Ishikawa (cell line): ENCODE data around the gene PRRT2.

Experiments used
- CEBPB ChIP-seq: IDR thresholded peaks from 2 replicates; pipeline ENCODE4 v1.6.1; 2012
- CREB1 ChIP-seq: IDR thresholded peaks from 2 replicates; pipeline ENCODE4 v1.6.1; 2012; ENCODE audit warnings: low read depth
- EGR1 ChIP-seq: IDR thresholded peaks from 2 replicates; pipeline ENCODE4 v1.6.1; 2012
- EP300 ChIP-seq: IDR thresholded peaks from 2 replicates; pipeline ENCODE4 v1.6.1; 2012; ENCODE audit warnings: borderline replicate concordance
- FOXM1 ChIP-seq: IDR thresholded peaks from 2 replicates; pipeline ENCODE4 v1.6.1; 2012; ENCODE audit warnings: low read depth, borderline replicate concordance
- MAX ChIP-seq: IDR thresholded peaks from 2 replicates; pipeline ENCODE4 v1.6.1; 2012
- NFIC ChIP-seq: IDR thresholded peaks from 2 replicates; pipeline ENCODE4 v1.6.1; 2012
- RAD21 ChIP-seq: IDR thresholded peaks from 2 replicates; pipeline ENCODE4 v1.6.1; 2012; ENCODE audit warnings: low read depth
- REST ChIP-seq: IDR thresholded peaks from 2 replicates; pipeline ENCODE4 v1.6.1; 2012; ENCODE audit warnings: low read depth, mild to moderate bottlenecking
- TAF1 ChIP-seq: IDR thresholded peaks from 2 replicates; pipeline ENCODE4 v1.6.1; 2012; ENCODE audit warnings: low read depth, mild to moderate bottlenecking
- TCF12 ChIP-seq: IDR thresholded peaks from 2 replicates; pipeline ENCODE4 v1.6.1; 2012; ENCODE audit warnings: low read depth
- TEAD4 ChIP-seq: IDR thresholded peaks from 2 replicates; pipeline ENCODE4 v1.6.1; 2012
- USF1 ChIP-seq: IDR thresholded peaks from 2 replicates; pipeline ENCODE4 v1.6.1; 2012
- YY1 ChIP-seq: IDR thresholded peaks from 2 replicates; pipeline ENCODE4 v1.6.1; 2012; ENCODE audit warnings: low read depth
- ZBTB7A ChIP-seq: IDR thresholded peaks from 2 replicates; pipeline ENCODE4 v1.6.1; 2012; ENCODE audit warnings: low read depth

Gene PRRT2

GRCh38 chr16:29802416-29802935, 9.5 kb upstream of the PRRT2 start:
- TF ChIP-seq TCF12 (no peak), USF1 (no peak), EGR1 (no peak), ZBTB7A (no peak), NFIC (no peak), YY1 (no peak), FOXM1 (no peak), EP300 (no peak)

- TF ChIP-seq TCF12 (no peak), NFIC (no peak), EP300 (no peak), YY1 (no peak), TAF1 (no peak), CREB1 (no peak), RAD21 (no peak), ZBTB7A (no peak), CEBPB (no peak), EGR1 (no peak), TEAD4 (no peak), MAX (no peak), FOXM1 (no peak)
Observed at GRCh38 chr16:29804020-29804419, 8.0 kb upstream of the PRRT2 start.

- TF ChIP-seq NFIC: no peak
- TF ChIP-seq RAD21: no peak
- 0 out of 2 replicates have a peak, but pooled peaks have one; percentile 4 for TF ChIP-seq TEAD4
Observed at GRCh38 chr16:29804455-29805231, 7.3 kb upstream of the PRRT2 start.

GRCh38 chr16:29805232-29806098, 6.5 kb upstream of the PRRT2 start:
- TF ChIP-seq EGR1 (peak; percentile 85), TCF12 (peak; percentile 85), TAF1 (peak; percentile 69; the same call in 1 of the 2 replicates), FOXM1 (peak; percentile 70; the same call in 1 of the 2 replicates), ZBTB7A (peak; percentile 80; the same call in 1 of the 2 replicates), EP300 (peak; percentile 65), RAD21 (no peak), CREB1 (no peak), CEBPB (no peak), YY1 (peak; percentile 95), REST (no peak), USF1 (peak; percentile 67), MAX (peak; percentile 94), TEAD4 (peak; percentile 47), NFIC (no peak)

GRCh38 chr16:29806099-29806579, 5.9 kb upstream of the PRRT2 start, which contains the start of gene MAZ:
MAZ (plus strand) TSS chr16:29806529; CDS start chr16:29806702, 173 bp downstream.
- TF ChIP-seq TAF1 (0 out of 2 replicates have a peak, but pooled peaks have one; percentile 2), EP300 (no peak), TEAD4 (no peak)

GRCh38 chr16:29806641-29807425, 5.2 kb upstream of the PRRT2 start:
- TF ChIP-seq EGR1 (no peak), TCF12 (peak; percentile 41; the same call in 1 of the 2 replicates), MAX (peak; percentile 78), FOXM1 (no peak), ZBTB7A (0 out of 2 replicates have a peak, but pooled peaks have one; percentile 33), TAF1 (peak; percentile 60), CEBPB (no peak), EP300 (peak; percentile 28; the same call in 1 of the 2 replicates)
